ENCODE data around the gene VPS13D.

VPS13D gene

DNA sequence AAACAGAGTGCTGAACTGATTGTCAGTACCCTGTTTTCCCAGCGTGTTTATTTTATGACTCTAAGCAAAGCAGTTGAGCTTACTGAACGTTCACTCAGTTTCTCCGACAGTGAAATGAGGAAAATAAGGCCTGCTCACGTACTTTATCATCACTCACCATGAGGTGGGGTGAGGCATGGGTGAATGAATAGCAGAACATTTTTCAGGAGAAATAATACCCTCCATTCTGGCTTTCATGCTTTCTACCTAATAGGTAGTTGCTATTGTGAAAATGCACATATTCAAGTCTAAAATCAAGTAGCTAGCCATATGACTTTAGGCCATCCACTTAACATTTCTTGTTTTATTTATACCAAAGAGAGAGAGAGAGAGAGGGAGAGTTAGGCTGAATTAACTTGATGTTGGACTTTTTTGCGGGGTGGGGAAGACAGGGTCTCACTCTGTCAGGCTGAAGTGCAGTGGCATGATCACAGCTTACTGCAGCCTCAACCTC lies 178.2 kb downstream of the VPS13D start:
- no peak for DNase-seq

DNA sequence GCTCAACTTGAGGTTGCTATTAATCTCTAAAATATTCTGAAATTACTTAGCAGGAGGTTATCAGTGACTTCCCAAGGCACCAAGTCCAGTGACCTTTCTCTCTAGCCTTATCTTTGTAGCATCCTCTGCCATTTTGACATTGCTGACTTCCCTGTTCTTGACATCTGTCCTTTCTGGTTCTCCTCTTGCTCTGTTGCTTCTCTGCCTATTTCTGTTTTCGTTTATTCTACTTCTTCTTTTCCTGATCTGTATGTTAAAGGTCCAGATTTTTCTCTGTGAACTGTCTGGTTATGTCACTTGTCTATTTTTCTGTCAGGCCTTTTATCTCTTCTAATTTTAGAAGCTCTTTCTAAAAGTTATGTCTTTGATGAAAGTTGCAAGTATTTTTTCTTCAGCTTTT lies 178.8 kb downstream of the VPS13D start:
- no peak for DNase-seq

DNA sequence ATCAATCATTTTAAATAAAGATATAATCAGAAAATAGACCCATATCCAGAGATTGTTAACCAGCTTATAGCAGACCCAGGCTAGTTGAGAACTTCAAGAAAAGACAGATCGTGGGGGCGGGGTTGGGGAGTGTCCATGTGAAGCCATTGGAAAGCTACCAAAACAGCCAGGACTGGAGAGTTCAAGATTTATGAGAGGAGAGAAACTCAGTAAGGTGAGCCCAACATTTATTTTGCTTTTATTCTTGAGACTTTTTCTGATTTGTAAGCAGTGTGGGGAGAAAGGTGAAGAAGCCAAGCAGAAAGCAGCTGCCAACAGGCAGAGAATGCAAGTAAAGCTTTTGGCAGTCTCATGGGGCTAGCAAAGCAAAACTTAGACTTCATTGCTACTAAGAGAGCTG lies 179.9 kb downstream of the VPS13D start:
- DNase-seq = no peak

DNA sequence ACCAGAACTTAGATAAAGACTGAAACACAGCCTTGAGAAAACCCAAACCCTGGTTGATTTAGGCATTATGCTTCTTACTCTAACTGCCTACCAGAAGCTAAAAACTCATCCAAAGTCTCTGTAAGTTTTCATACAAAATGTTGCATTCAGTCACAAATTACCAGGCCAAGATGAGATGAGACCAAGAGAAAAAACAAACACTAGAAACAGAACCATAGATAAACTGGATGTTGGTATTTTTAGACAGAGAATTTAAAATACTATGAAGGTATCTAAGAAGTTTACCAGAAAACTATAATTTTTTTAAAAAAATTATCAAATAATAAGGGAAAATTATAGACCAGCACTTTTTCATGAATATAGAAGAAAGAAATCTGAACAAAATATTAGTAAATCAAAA lies 180.5 kb downstream of the VPS13D start:
- DNase-seq = no peak

DNA sequence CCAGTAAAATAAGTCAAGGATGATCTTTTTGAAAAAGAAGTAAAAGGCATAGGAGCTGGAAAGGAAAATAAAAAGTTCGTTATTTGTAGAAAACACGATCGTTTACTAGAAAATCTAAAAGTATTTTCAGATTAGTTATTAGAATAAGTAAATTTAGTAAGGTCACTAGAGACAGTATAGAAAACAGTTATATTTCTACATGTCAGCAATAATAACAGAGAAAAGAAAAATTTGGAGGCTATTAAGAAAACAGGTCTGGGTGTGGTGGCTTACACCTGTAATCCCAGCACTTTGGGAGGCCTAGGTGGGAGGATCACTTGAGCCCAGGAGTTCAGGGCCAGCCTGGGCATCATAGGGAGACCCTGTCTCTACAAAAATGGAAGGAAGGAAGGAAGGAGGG lies 181.3 kb downstream of the VPS13D start:
- DNase-seq = no peak

DNA sequence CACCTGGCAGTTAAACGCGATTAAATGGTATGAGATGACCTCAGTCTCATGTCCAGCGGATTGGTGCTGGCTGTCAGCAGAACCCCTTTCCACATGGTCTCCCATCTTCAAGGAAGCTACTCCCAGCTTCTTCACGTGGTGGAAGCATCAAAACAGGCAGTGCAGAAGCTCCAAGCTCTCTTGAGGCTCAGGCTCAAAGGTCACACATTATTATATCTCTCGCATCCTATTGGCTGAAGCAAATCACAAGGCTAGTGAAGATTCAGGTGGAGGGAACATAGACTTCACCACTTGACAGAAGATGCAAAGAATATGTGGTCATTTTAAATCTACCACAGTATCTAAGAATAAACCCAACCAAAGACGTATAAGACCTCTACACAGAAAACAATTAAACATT lies 181.9 kb downstream of the VPS13D start:
- no peak for DNase-seq

DNA sequence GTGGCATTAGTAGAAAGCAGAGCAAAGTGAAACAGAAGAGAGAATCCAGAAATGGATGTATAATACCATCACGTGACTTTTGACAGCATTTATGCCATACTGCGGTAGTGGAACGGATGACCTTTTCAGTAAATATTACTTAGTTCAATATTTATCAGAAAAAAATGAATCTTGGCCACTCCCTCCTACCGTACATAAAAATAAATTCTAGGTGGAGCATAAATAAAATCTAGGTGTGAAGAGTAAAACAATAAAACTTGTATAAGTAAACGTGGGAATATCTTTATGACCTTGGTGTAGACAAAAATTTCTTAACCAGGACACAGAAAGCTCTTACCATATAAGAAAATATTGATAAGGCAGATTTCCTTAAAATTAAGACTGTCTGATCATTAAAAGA lies 182.6 kb downstream of the VPS13D start:
- DNase-seq = no peak

DNA sequence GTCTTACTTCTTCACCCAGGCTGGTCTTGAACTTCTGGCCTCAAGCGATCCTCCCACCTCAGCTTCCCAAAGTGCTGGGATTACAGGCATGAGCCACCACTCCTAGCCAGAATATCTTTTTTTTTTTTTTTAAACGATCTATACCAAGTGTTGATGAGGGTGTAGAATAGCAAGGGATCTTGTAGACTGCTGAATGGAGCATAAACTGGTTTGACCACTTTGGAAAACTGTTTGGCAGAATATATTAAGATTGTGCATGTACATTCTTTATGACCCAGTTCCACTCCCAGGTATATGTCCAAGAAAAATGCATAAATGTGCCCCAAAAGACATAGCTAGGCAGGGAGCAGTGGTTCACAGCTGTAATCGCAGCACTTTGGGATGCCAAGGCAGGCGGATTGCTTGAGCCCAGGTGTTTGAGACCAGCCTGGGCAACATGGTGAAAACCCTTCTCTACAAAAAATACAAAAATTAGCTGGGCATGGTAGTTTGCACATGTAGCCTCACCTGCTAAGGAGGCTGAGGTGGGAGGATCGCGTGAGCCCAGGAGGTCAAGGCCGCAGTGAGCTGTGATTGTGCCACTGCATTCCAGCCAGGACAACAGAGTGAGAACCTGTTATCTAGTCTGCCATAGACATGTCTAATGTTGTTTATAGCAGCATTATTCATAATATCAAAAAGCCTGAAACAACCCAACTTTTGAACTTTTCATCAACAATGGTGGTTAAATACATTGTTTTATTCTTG lies 184.0 kb downstream of the VPS13D start:
- DNase-seq = no peak

DNA sequence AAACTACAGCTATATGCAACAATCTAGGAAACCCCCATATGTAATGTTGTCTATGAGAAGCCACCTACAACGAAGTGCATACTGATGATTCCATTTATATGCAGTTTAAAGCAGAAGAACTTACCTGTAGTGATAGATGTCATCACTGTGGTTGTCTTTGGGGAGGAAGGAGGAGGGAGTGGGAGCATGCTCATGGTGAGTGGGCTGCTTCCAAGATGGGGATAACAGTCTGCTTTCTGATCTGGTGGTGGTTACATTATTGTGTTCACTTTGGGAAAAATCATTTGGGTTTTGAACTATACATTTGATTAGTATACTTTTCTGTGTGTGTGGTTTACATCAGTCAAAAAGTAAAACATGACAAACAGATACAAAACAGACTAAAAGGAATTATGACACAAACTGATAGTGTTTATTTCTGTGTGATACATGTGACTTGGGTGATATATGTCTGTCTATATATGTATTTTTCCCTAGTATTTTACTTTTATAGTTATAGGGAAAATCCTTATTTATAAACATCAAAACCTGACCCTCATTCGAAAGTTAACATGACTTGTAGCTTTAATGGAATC lies 184.7 kb downstream of the VPS13D start:
- no peak for DNase-seq

DNA sequence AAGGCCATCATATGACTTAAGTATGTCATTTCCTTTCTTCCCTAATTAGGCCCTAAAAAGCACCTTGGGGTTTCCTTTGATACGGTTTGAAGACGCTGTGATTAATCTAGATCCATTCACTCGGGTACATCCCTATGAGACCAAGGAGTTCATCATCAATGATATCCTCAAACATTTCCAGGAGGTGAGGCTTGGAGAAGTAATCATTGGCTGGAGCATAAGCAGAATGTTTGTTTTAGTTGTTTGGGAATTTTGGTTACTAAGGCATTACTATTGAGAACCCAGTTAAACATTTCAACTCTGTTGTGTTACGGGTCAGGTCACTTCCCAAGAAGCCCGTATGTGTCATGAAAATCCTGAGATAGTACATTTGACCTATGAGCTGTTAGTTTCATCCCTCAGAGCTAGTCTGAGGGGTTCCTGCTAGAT lies 185.2 kb downstream of the VPS13D start:
- DNase-seq = no peak

DNA sequence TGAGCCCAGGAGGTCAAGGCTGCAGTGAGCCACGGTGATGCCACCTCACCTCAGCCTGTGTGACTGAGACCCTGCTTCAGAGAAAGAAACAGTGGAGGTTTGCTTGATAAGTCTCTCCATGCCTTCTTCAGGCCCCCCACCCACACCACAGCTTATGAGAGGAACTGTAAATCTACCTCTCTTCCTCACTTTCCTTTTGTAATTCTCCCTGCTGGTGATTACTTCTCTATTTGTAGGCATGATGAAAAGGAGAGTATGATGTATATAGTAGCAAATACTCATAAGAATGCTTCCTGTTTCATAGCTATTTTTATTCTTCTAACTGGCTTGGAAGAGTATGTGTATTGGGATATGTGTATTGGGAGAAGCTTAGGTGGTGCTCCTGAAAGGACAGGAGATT lies 186.3 kb downstream of the VPS13D start:
- DNase-seq = no peak

DNA sequence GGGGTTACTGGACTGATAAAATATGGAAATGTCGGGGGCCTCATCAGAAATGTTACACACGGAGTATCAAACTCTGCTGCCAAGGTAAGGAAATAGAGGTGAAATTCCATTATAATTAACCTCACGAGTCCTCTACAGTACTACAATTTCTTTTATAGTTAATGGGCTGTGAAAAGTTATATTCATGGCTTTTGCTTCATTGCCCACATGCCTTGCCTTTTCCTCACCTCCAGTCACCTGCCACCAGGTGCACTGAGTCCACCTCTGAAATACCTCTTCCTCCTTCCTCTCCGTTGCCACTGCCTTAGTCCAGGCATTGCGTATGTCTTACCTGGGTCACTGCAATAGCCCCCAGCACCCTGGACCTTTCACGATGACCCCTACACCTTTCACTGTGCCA lies 186.9 kb downstream of the VPS13D start:
- DNase-seq = no peak

DNA sequence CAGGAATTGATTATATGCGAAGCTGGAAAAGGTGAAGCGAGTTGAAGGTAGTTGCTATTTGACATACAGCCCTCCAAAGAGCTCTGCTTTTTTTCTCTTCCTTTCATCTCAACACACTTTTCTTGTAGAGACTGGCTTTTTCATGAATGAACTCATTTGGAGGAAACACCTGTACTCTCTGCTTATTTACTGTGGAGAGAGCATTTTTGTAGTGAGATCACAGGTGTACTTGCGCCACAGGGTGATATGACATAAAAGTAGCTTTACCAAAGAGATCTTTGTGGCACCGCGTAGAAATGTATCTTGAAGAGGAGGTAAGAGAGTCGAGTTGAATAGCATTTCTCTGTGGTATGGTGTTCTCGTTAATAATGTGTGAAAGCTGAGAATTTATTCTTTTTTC lies 187.6 kb downstream of the VPS13D start:
- no peak for DNase-seq

DNA sequence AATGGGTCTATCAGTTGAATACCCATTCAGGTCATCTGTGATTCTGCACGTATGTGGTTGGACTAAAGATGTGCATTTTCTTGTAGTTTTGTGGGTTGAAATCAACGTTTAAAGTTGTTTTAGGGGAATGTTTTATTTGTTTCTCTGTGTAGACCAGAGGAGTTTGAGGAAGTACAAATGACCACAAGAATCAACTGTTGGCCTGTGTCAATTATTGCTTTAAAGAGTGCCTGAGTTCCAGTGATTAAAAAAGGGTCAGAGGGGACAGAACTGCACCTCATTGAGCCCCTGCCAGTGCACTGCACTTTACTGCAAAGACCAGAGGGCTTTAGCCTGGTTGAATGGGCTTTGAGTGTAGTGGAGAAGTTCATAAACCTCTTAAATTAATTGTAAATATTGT lies 190.3 kb downstream of the VPS13D start:
- DNase-seq = no peak

DNA sequence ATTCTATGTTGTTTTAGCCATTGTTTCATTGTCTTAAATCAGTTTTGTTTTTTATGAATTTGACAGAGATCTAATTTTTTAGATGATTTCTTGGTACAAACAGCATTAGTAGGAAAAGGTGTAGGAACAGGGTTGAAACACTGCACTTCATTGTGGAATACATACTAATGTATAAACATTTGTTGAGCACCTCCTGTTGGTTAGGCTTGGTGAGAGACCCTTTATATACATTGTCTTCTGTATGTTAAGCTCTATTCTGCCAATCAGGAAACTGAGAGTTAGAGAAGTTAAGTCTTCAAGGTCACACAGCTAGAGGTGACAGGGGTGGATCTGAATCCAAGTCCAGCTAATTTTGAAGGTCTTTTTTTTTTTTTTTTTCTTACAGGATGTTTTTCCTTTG lies 192.7 kb downstream of the VPS13D start:
- no peak for DNase-seq

DNA sequence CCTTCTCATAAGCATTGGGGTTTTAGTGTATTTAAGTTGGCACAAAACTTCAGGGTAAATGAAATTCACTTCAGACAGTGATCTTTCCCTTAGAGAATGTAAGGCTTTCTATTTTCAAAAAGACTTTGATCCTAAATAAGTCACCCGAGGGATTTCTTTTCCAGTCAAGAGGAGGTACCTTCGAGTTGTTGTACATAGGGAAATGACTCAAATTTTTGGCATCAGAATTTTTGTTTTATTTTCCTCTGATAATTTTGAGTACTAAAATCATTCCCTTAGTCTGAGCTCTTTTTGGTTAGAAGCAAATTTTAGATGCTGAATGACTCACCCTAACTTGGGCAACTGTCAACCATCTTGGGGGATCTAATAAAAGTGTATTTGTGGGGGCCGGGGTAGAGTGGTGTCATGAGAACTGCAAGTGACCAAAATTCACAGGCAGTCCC lies 194.3 kb downstream of the VPS13D start:
- no peak for DNase-seq

DNA sequence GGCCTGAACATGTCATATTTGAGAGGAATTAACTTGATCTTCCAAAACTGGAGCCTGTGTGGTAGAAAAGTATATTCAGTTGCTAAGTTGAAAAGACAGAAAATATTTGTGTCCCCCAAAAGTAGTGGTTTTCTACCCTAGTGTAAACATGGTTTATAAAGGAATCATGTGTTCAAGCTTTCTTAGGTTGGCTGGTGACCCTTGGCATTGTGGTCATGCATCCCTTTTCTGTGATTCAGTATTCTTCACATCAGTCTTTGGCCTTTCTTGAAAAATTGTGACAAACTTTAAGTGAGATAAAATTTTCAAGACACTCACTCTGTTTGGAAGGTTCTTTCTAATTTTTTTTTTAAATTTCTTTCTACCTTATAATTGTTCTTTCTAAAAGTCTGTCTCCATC lies 195.0 kb downstream of the VPS13D start:
- no peak for DNase-seq

DNA sequence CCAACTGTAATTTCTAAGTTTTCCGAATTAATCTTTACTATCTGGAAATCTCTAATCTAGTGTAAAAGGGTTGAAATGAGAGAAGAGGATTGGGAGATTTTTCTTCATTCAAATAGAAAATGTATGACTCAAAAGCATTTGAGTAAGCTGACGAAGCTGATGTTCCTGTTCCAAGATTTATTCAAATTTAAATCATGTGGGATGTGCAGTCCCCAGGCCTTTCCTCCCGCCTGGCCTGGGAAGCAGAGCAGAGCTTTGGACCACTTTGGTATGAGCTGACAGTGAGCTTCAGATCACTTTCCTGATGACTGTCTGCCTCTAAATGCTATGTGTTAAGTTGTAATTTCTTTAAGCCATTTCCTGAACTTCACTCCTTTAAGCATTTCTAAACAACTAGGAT lies 196.2 kb downstream of the VPS13D start:
- DNase-seq = no peak

DNA sequence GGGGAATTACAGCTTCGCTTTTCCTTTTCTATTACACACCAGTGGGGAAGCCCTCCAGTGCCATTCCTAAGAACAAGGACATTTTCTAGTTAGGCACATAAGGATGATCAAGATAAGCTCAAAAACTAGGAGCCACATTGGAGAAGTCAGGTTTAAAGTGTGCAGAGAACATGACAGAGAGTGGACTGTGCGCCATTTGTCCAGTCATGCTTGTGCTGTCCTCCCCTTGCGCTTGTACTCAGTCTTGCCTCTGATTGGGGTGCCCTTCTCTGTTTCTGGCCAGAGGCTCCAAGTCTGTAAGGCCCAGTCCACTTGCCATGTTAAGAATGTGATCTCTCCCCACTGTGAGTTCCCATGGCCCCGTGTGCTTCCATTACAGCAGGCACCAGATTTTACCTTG lies 198.5 kb downstream of the VPS13D start:
- DNase-seq = no peak

DNA sequence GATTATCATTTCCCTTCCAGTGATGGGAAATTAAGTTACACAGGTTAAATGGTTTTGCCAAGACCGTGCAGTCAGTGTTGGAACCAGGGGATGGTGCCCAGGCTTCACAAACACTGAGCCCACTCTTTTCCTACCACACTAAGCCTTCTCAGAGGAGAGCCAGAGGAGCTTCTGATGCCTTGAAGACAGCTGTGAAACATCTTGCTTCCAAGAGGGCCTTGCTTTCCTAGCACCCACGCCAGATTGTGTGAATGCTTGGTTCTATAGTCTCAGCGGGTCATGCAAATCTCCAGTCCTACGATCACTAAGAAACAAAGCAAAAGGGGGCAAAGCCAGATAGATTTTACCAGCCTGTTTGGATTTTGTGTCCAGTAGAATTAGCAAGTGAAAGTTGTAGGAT lies 200.7 kb downstream of the VPS13D start:
- no peak for DNase-seq

DNA sequence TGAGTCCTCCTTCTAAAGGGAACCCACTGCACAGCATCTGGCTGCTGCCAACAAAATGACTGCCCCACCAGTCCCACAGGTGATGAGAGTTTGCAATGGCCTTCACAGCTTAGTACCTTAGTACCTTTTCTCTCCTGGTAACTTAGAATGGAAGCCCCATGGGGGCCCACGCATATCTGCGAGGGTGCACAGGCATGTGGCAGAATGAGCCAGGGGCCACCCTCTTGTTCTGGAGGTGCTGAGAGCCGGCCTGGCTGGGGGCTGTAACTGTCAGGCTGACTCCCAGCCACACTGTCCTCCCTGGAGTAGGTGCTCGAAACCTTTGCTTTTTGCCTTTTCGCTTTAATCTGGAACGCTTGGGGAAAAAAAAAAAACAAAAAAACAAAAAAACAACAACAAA lies 203.1 kb downstream of the VPS13D start:
- no peak for DNase-seq

DNA sequence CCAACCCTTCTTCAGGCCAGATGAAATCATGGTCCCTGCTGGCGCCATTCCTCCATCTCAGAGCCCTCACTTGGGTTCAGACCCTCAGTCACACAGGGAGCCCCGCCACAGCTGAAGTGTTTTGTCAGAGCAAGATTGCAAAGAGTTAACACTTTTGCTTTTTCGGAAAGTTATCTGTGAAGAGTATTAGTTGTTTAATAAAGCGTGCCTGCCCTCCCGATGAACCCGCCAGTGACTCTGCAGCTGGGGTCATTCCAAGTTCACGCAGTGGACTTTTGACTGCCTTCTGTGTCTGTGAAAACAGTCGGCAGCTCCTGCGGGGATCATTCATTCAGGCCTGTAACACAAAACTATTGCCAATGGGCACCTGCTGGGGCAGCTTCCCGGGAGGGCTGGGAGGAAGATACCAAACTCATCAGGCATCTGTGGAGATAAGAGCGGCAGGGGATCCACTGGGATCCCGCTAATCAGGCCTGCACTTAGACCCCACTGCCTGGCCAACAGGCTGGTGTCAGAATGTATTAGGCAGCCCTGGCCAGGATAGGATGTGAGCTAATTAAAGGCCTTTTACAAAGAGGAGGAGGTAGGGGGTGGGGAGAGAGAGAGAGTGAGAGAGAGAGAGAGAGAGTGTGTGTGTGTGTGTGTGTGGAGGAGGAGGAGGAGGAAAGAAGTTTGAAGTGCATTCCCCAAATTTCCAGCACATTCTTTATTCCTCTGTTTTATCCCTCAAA lies 203.7 kb downstream of the VPS13D start:
- no peak for DNase-seq

DNA sequence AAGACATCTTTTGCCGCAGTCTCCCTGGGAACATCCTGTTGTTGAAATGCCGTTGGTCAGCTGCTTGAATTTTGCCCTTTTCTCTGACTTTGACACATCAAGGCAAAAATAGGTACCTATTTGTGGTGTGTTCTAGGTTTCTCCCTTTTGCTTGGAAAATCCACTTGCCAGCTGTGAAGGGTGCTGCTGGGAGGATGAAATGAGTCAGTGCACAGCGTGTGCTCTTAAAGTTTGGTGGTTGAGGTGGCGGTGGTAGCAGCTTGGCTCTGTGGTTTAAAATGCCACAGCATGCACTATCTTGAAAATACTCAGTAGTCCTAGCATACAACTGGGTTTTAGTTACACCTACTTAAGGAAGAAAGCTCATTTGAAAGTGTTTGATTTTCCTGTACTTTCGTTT lies 204.3 kb downstream of the VPS13D start:
- peak in 1 of 2 donors; percentile 48 for DNase-seq

DNA sequence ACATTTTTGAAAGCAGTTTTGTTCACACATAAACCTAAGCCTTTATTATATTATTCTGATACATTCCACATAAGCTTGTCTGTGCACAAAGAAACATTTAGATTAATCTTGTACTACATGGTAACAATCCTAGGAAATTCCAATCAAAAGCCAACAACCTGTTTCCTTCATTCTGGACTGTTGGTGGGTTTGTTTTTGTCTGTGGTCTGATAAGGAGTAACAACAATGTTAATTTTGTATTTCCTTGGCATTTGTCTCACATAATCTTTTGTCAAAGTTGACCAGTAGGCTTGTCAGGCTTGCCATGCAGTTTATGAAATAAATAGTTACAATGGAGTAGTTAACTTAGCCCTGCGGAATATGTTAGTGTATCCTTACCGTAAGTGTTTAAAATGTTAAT lies 204.9 kb downstream of the VPS13D start:
- no peak for DNase-seq
